ENCODE results near the gene PLTP. TPM values are rescaled to one million over a fixed set of nuclear protein-coding genes. Genes with fewer than 3 reads are reported as not detected.
"Not testable (repeated sequence)": the region's sequence is repeated elsewhere in the genome, so short reads cannot be mapped to it uniquely, and the experiment has no call there.

PLTP gene
- total and polyA plus RNA-seq, 7 experiments from 2014 or later = 0.31 to 0.44 (median 0.37) TPM; not detected in 3

DNA sequence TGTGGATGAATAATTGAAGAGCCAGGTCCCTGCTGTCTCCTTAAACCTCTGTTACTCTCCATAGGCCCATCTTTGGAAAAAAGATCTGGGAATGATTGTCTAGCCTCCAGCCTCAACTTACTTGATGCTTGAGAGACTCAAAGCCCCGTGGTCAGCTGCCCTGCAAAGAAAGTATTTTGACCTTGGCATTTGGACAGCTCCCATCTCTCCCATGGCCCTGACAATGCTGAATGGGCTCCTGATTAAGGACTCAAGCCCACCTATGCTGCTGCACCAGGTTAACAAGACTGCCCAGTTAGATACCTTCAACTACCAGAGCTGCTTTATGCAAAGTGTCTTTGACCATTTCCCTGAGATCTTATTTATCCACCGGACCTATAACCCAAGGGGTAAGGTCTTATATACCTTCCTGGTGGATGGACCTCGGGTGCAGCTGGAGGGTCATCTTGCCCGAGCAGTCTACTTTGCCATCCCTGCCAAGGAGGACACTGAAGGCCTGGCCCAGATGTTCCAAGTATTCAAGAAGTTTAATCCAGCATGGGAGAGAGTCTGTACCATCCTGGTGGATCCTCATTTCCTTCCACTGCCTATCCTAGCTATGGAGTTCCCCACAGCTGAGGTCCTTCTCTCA lies 29.4 kb downstream of the PLTP start:
- Mint-ChIP-seq H3K4me3 (peak overlapping the region; percentile 62 to 90 (median 79)), H3K4me1 (peaks cover 26 to 43% (median 38%) of the 10 kb centered on the region in 7 donors), H3K27me3 (no peaks in the 10 kb centered on the region), H3K36me3 (peaks cover 0 to 20% (median 10%) of the 10 kb centered on the region in 5 donors), H3K27ac (peak overlapping the region in 8 of 9 donors; percentile 9 to 87 (median 69)), H3K9me3 (peaks cover 0 to 1% (median 0%) of the 10 kb centered on the region in 11 donors)
- no peaks in the 10 kb centered on the region for H3K9me3 ChIP-seq (ENCODE audit: control insufficient read depth in 2 of 3, low read length in 3 of 3)
- DNase-seq (no peak), ATAC-seq (no peak)
- H3K36me3 ChIP-seq (ENCODE audit: control insufficient read depth in 2 of 3, insufficient read depth in 3 of 3, low read length in 3 of 3) = peaks cover 0 to 45% (median 19%) of the 10 kb centered on the region in 3 experiments
- no peak overlapping the region for H3K27ac ChIP-seq (ENCODE audit: low read depth, low read length)
- peaks cover 9 to 18% of the 10 kb centered on the region in 2 donors for H3K4me1 ChIP-seq (ENCODE audit: control insufficient read depth in 2 of 2, insufficient read depth in 2 of 2, low read length in 2 of 2)
- H3K27me3 ChIP-seq (ENCODE audit: control insufficient read depth in 2 of 2, insufficient read depth in 2 of 2, low read length in 2 of 2) = no peaks in the 10 kb centered on the region
- CTCF ChIA-PET = no interaction called here
- H3K4me3 ChIP-seq (ENCODE audit: low read length) = no peak overlapping the region
- POLR2A ChIA-PET = interaction anchor here (0.5 to 6.0 kb wide), 8 partner anchors 9 to 480 kb away, joined by 3 to 64 read pairs (median 9); partner anchors contain the start of genes ACOT8, CTSA, NEURL2 and PCIF1
- intact Hi-C loops (cut with micrococcal nuclease) = no loop called here

DNA sequence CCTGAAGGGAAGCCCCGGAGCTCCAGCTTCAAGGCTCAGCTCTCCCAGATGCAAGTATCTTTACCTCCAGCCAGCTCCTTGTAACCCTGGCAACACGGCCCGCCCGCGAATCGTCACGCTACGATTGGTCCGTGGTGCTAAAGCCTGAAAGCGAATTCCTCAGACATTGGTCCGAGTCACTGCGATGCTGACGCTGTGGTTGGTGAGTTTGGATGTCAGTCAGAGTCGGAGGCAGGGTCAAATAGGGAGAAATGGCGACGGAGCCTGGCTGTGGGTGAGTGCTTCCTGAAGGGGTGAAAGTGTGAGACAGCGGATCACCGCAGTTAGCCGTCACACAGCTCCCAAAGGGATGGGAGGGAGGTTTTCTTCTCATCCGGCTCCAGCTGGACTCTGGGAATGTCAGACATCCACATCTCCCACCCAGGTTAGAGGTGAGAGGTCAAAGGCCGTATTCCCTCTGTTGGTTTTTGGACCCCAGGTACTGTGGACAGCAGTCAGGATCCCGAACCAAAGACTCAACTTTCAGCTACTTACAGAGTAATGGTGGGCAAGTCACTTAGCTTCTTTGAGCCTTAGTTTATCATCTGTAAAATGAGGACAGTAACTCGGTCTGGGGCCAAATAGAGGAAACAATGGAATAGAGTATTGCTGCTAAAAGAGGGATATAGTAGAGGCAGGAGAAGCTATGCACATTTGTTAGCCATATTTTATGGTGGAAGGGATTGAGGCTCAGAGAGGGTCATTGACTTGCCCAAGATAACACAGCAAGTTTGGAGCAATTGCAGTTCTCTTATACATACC lies 30.8 kb downstream of the PLTP start, which contains the start of gene ZSWIM1:
Gene ZSWIM1 (plus strand): TSS at position 240 of the 801 bp plus-strand sequence. CDS start 1,366 bp downstream, outside the sequence.
- DNase-seq = peak; percentile 88 to 99 (median 98)
- peak within 1 kb of the TSS; percentile 91 to 95 (median 93) for H3K27ac Mint-ChIP-seq
- Histone ChIP-seq H3K4me3 (ENCODE audit: low read length) (peak within 1 kb of the TSS; percentile 75), H3K36me3 (ENCODE audit: control insufficient read depth in 2 of 3, insufficient read depth in 3 of 3, low read length in 3 of 3) (peaks cover 0 to 47% (median 19%) of the 10 kb centered on the region in 3 experiments), H3K27me3 (ENCODE audit: control insufficient read depth in 2 of 2, insufficient read depth in 2 of 2, low read length in 2 of 2) (no peaks in the 10 kb centered on the region), H3K9me3 (ENCODE audit: control insufficient read depth in 2 of 3, low read length in 3 of 3) (no peaks in the 10 kb centered on the region), H3K4me1 (ENCODE audit: control insufficient read depth in 2 of 2, insufficient read depth in 2 of 2, low read length in 2 of 2) (peaks cover 9 to 18% of the 10 kb centered on the region in 2 donors), H3K27ac (ENCODE audit: low read depth, low read length) (peak within 1 kb of the TSS; percentile 95)
- intact Hi-C loops (cut with micrococcal nuclease) = loop anchor here (1.0 kb wide), 7 partner anchors 10 to 208 kb away; partner anchors contain the start of genes ACOT8 (in 2 of the 2), CTSA (in 2 of the 2), NEURL2 (in 2 of the 2) and UBE2C (in 2 of the 2)
- peaks cover 0 to 1% (median 0%) of the 10 kb centered on the region in 11 donors for H3K9me3 Mint-ChIP-seq
- peak; percentile 99 for ATAC-seq
- H3K4me3 Mint-ChIP-seq = peak within 1 kb of the TSS; percentile 83 to 95 (median 92)
- H3K4me1 Mint-ChIP-seq = peaks cover 26 to 43% (median 38%) of the 10 kb centered on the region in 7 donors
- POLR2A ChIA-PET = interaction anchor here (0.6 to 6.0 kb wide), 14 partner anchors 10 to 904 kb away, joined by 3 to 64 read pairs (median 4); partner anchors contain the start of genes ACOT8, CTSA, NEURL2 and PCIF1
- H3K36me3 Mint-ChIP-seq = peaks cover 0 to 24% (median 14%) of the 10 kb centered on the region in 5 donors
- no peaks in the 10 kb centered on the region for H3K27me3 Mint-ChIP-seq
- CTCF ChIA-PET = interaction anchor here (1.2 to 2.3 kb wide), 3 partner anchors 9 to 88 kb away, joined by 3 to 9 read pairs (median 6); partner anchors contain the start of genes NEURL2 and PCIF1

DNA sequence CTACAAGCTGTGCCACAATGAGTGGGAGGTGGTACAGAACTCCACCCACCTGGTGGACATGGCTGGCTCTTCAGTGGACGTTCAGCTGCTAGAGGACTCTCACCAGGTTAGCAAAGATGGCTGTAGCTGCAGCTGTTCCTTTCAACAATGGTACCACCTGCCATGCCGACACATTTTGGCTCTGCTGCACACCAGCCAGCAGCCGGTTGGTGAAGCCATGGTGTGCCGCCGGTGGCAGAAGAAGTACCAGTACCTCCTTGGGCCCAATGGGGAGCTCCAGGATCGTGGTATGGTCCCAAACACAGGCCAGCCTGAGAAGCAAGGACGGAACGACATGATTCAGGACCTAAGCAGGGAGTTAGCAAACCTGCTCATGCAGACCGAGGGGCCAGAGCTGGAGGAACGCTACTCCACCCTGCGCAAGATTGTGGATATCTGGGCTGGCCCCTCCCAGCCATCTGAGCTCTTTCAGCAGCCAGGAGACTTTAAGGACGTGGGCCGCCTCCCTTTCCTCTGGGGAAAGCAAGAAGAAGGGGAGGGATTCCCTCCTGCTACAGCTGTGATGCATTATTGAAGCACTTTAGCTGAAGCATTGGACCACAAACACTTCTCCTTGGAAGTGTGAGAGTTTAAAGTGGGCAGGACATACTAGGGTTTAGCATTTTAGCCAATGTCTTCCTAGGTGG lies 33.7 kb downstream of the PLTP start:
- Histone ChIP-seq H3K4me1 (ENCODE audit: control insufficient read depth in 2 of 2, insufficient read depth in 2 of 2, low read length in 2 of 2) (peaks cover 8 to 9% of the 10 kb centered on the region in 2 donors), H3K27ac (ENCODE audit: low read depth, low read length) (no peak overlapping the region), H3K36me3 (ENCODE audit: control insufficient read depth in 2 of 3, insufficient read depth in 3 of 3, low read length in 3 of 3) (peaks cover 0 to 29% (median 15%) of the 10 kb centered on the region in 3 experiments), H3K9me3 (ENCODE audit: control insufficient read depth in 2 of 3, low read length in 3 of 3) (no peaks in the 10 kb centered on the region), H3K27me3 (ENCODE audit: control insufficient read depth in 2 of 2, insufficient read depth in 2 of 2, low read length in 2 of 2) (no peaks in the 10 kb centered on the region), H3K4me3 (ENCODE audit: low read length) (no peak overlapping the region)
- ChIA-PET POLR2A (interaction anchor here (1.3 kb wide), 1 partner anchor 57 kb away, joined by 3 read pairs; no protein-coding TSS in a partner anchor), CTCF (no interaction called here)
- Mint-ChIP-seq H3K9me3 (no peaks in the 10 kb centered on the region), H3K27me3 (no peaks in the 10 kb centered on the region), H3K27ac (no peak overlapping the region), H3K36me3 (peaks cover 0 to 19% (median 11%) of the 10 kb centered on the region in 5 donors), H3K4me3 (no peak overlapping the region), H3K4me1 (peaks cover 15 to 30% (median 24%) of the 10 kb centered on the region in 7 donors)
- DNase-seq (no peak), ATAC-seq (no peak)
- intact Hi-C loops (cut with micrococcal nuclease) = no loop called here

DNA sequence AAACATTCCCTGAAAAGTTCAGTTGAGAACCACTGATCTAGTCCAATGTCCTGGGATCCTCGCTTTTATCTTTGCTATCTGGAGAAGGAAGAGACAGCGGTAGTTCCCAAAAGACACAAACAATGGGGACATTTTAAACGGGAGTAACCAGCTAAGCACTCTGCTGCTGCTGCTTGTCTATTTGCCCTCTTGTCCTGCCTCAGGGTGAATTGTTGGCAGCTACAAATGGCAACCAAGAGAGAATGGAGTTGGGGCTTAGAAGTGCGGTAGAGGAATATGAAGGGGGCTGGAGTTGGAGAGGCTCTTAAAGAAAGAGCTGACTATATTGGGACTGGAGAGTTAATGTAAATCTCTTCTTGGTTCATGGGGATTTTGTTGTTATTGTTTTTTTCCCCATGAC lies 37.4 kb downstream of the PLTP start:
- Mint-ChIP-seq H3K27ac (no peak overlapping the region), H3K9me3 (no peaks in the 10 kb centered on the region), H3K4me1 (peaks cover 0 to 4% (median 0%) of the 10 kb centered on the region in 7 donors), H3K36me3 (peaks cover 0 to 17% (median 8%) of the 10 kb centered on the region in 5 donors), H3K4me3 (no peak overlapping the region), H3K27me3 (no peaks in the 10 kb centered on the region)
- ATAC-seq (no peak), DNase-seq (no peak)
- Histone ChIP-seq H3K4me3 (ENCODE audit: low read length) (no peak overlapping the region), H3K4me1 (ENCODE audit: control insufficient read depth in 2 of 2, insufficient read depth in 2 of 2, low read length in 2 of 2) (no peaks in the 10 kb centered on the region), H3K9me3 (ENCODE audit: control insufficient read depth in 2 of 3, low read length in 3 of 3) (no peaks in the 10 kb centered on the region), H3K36me3 (ENCODE audit: control insufficient read depth in 2 of 3, insufficient read depth in 3 of 3, low read length in 3 of 3) (peaks cover 0 to 21% (median 7%) of the 10 kb centered on the region in 3 experiments), H3K27ac (ENCODE audit: low read depth, low read length) (no peak overlapping the region), H3K27me3 (ENCODE audit: control insufficient read depth in 2 of 2, insufficient read depth in 2 of 2, low read length in 2 of 2) (no peaks in the 10 kb centered on the region)
- CTCF ChIA-PET = no interaction called here
- intact Hi-C loops (cut with micrococcal nuclease) = no loop called here
- POLR2A ChIA-PET = no interaction called here

DNA sequence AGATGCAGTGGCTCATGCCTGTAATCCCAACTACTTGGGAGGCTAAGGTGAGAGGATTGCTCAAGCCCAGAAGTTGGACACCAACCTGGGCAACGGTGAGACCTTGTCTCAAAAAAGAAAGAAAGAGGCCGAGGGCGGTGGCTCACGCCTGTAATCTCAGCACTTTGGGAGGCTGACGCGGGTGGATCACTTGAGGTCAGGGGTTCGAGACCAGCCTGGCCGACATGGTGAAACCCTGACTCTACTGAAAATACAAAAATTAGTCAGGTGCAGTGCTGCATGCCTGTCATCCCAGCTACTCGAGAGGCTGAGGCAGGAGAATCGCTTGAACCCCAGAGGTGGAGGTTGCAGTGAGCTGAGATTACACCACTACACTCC lies 37.9 kb downstream of the PLTP start:
- H3K36me3 ChIP-seq (ENCODE audit: control insufficient read depth in 2 of 3, insufficient read depth in 3 of 3, low read length in 3 of 3) = peaks cover 0 to 21% (median 7%) of the 10 kb centered on the region in 3 experiments
- CTCF ChIA-PET; ATAC-seq; H3K27ac Mint-ChIP-seq; intact Hi-C loops (cut with micrococcal nuclease); H3K27me3 ChIP-seq (ENCODE audit: control insufficient read depth in 2 of 2, insufficient read depth in 2 of 2, low read length in 2 of 2); H3K9me3 ChIP-seq (ENCODE audit: control insufficient read depth in 2 of 3, low read length in 3 of 3); H3K9me3 Mint-ChIP-seq; POLR2A ChIA-PET; H3K4me3 ChIP-seq (ENCODE audit: low read length); H3K27me3 Mint-ChIP-seq; DNase-seq; H3K4me1 ChIP-seq (ENCODE audit: control insufficient read depth in 2 of 2, insufficient read depth in 2 of 2, low read length in 2 of 2); H3K4me1 Mint-ChIP-seq; H3K27ac ChIP-seq (ENCODE audit: low read depth, low read length); H3K4me3 Mint-ChIP-seq: not testable (repeated sequence)
- H3K36me3 Mint-ChIP-seq = peaks cover 0 to 17% (median 8%) of the 10 kb centered on the region in 5 donors
